ENCODE measurements around the gene SMARCD3. TPM values are rescaled to one million over a fixed set of nuclear protein-coding genes. Genes with fewer than 3 reads are reported as not detected.

The SMARCD3 gene
- total and polyA plus RNA-seq, 2 donors from 2014 or later: 46.4 to 52.5 TPM

- peak overlapping the region in 1 of 2 donors; percentile 56 for H3K27ac ChIP-seq (ENCODE audit: low read depth in 2 of 2, low read length in 2 of 2)
- H3K36me3 ChIP-seq (ENCODE audit: control insufficient read depth in 2 of 3, insufficient read depth in 3 of 3, low read length in 3 of 3): no peaks in the 10 kb centered on the region
- H3K4me1 ChIP-seq (ENCODE audit: control insufficient read depth in 2 of 3, insufficient read depth in 2 of 3, low read depth in 1 of 3, low read length in 3 of 3): peaks cover 0 to 17% (median 4%) of the 10 kb centered on the region in 3 donors
- TF ChIP-seq CTCF (IDR thresholded peaks at IDR 0.05; ENCODE audit: borderline replicate concordance, extremely low read depth, insufficient read depth): no peak
- no peaks in the 10 kb centered on the region for H3K9me3 ChIP-seq (ENCODE audit: control insufficient read depth in 2 of 3, insufficient read depth in 1 of 3, low read length in 3 of 3)
- FAIRE-seq: no peak
- intact Hi-C loops (cut with DNase I): no loop called here
- no peak overlapping the region for H3K9ac ChIP-seq (ENCODE audit: low read length in 3 of 3)
- no peak overlapping the region for H3K4me3 ChIP-seq (ENCODE audit: low read length in 3 of 3)
- no peak for DNase-seq
- H3K27me3 ChIP-seq (ENCODE audit: control insufficient read depth, insufficient read depth, low read length): no peaks in the 10 kb centered on the region
These were observed 23.9 kb upstream of the SMARCD3 start for GRCh38 chr7:151272405-151272804.

GRCh38 chr7:151271699-151272355 lies 23.3 kb upstream of the SMARCD3 start:
- intact Hi-C loops (cut with DNase I): no loop called here

GRCh38 chr7:151269511-151269910 lies 21.0 kb upstream of the SMARCD3 start:
- no peak overlapping the region for H3K4me3 ChIP-seq (ENCODE audit: low read length in 3 of 3)

More at GRCh38 chr7:151271699-151272355, 23.3 kb upstream of the SMARCD3 start:
- H3K9ac ChIP-seq (ENCODE audit: low read length in 3 of 3): peak overlapping the region in 1 of 3 donors; percentile 24
- no peaks in the 10 kb centered on the region for H3K27me3 ChIP-seq (ENCODE audit: control insufficient read depth, insufficient read depth, low read length)
- no peak for TF ChIP-seq CTCF (IDR thresholded peaks at IDR 0.05; ENCODE audit: borderline replicate concordance, extremely low read depth, insufficient read depth)
- DNase-seq (peak in 3 of 5 donors; percentile 39 to 86 (median 61)), FAIRE-seq (no peak)
- no peaks in the 10 kb centered on the region for H3K9me3 ChIP-seq (ENCODE audit: control insufficient read depth in 2 of 3, insufficient read depth in 1 of 3, low read length in 3 of 3)
- H3K36me3 ChIP-seq (ENCODE audit: control insufficient read depth in 2 of 3, insufficient read depth in 3 of 3, low read length in 3 of 3): no peaks in the 10 kb centered on the region
- peak overlapping the region in 1 of 2 donors; percentile 56 for H3K27ac ChIP-seq (ENCODE audit: low read depth in 2 of 2, low read length in 2 of 2)
- peaks cover 0 to 14% (median 4%) of the 10 kb centered on the region in 3 donors for H3K4me1 ChIP-seq (ENCODE audit: control insufficient read depth in 2 of 3, insufficient read depth in 2 of 3, low read depth in 1 of 3, low read length in 3 of 3)
- no peak overlapping the region for H3K4me3 ChIP-seq (ENCODE audit: low read length in 3 of 3)

More at GRCh38 chr7:151269511-151269910, 21.0 kb upstream of the SMARCD3 start:
- no peak for DNase-seq
- Histone ChIP-seq H3K9ac (ENCODE audit: low read length in 3 of 3) (no peak overlapping the region), H3K27ac (ENCODE audit: low read depth in 2 of 2, low read length in 2 of 2) (no peak overlapping the region), H3K27me3 (ENCODE audit: control insufficient read depth, insufficient read depth, low read length) (no peaks in the 10 kb centered on the region), H3K36me3 (ENCODE audit: control insufficient read depth in 2 of 3, insufficient read depth in 3 of 3, low read length in 3 of 3) (no peaks in the 10 kb centered on the region), H3K9me3 (ENCODE audit: control insufficient read depth in 2 of 3, insufficient read depth in 1 of 3, low read length in 3 of 3) (no peaks in the 10 kb centered on the region), H3K4me1 (ENCODE audit: control insufficient read depth in 2 of 3, insufficient read depth in 2 of 3, low read depth in 1 of 3, low read length in 3 of 3) (peaks cover 0 to 10% (median 4%) of the 10 kb centered on the region in 3 donors)
- no peak for FAIRE-seq
- TF ChIP-seq CTCF (IDR thresholded peaks at IDR 0.05; ENCODE audit: borderline replicate concordance, extremely low read depth, insufficient read depth): no peak
- intact Hi-C loops (cut with DNase I): no loop called here

All from kidney (tissue), 14 donors.